ENCODE data around the gene ZIC4. TPM values are rescaled to one million over a fixed set of nuclear protein-coding genes. Genes with fewer than 3 reads are reported as not detected.

ZIC4 gene
- total RNA-seq, 1 donor from 2014 or later, result not detected

- no peak overlapping the region for H3K27ac Mint-ChIP-seq
- H3K9me3 Mint-ChIP-seq, result no peaks in the 10 kb centered on the region
- no peak for DNase-seq (ENCODE audit: low spot score in 2 of 2, unreplicated experiment in 2 of 2)
- no peak overlapping the region for H3K4me3 Mint-ChIP-seq
- TF ChIP-seq CTCF (IDR thresholded peaks at IDR 0.05; ENCODE audit: unreplicated experiment), result no peak
- H3K4me1 Mint-ChIP-seq, result peaks cover under 1% of the 10 kb centered on the region
- H3K27me3 Mint-ChIP-seq (ENCODE audit: low read depth), result peaks cover 100% of the 10 kb centered on the region
- H3K36me3 Mint-ChIP-seq, result no peaks in the 10 kb centered on the region
Observed at GRCh38 chr3:147403511-147403910, 2.8 kb downstream of the ZIC4 start.

GRCh38 chr3:147402159-147402558 lies 4.2 kb downstream of the ZIC4 start:
- TF ChIP-seq CTCF (IDR thresholded peaks at IDR 0.05; ENCODE audit: unreplicated experiment), result no peak
- peaks cover 5% of the 10 kb centered on the region for H3K4me1 Mint-ChIP-seq
- peaks cover 100% of the 10 kb centered on the region for H3K27me3 Mint-ChIP-seq (ENCODE audit: low read depth)
- H3K9me3 Mint-ChIP-seq, result no peaks in the 10 kb centered on the region
- no peaks in the 10 kb centered on the region for H3K36me3 Mint-ChIP-seq
- no peak for DNase-seq (ENCODE audit: low spot score in 2 of 2, unreplicated experiment in 2 of 2)
- H3K27ac Mint-ChIP-seq, result no peak overlapping the region
- no peak overlapping the region for H3K4me3 Mint-ChIP-seq

- Mint-ChIP-seq H3K4me3 (no peak overlapping the region), H3K27me3 (ENCODE audit: low read depth) (peaks cover 100% of the 10 kb centered on the region), H3K4me1 (peaks cover 7% of the 10 kb centered on the region), H3K36me3 (no peaks in the 10 kb centered on the region), H3K9me3 (no peaks in the 10 kb centered on the region), H3K27ac (no peak overlapping the region)
- no peak for TF ChIP-seq CTCF (IDR thresholded peaks at IDR 0.05; ENCODE audit: unreplicated experiment)
- no peak for DNase-seq (ENCODE audit: low spot score in 2 of 2, unreplicated experiment in 2 of 2)
Observed at GRCh38 chr3:147401421-147401820, 4.9 kb downstream of the ZIC4 start.

- H3K27ac Mint-ChIP-seq, result no peak overlapping the region
- no peak for DNase-seq (ENCODE audit: low spot score in 2 of 2, unreplicated experiment in 2 of 2)
- no peaks in the 10 kb centered on the region for H3K9me3 Mint-ChIP-seq
- no peak for TF ChIP-seq CTCF (IDR thresholded peaks at IDR 0.05; ENCODE audit: unreplicated experiment)
- no peak overlapping the region for H3K4me3 Mint-ChIP-seq
- H3K36me3 Mint-ChIP-seq, result no peaks in the 10 kb centered on the region
- H3K4me1 Mint-ChIP-seq, result peaks cover 7% of the 10 kb centered on the region
- H3K27me3 Mint-ChIP-seq (ENCODE audit: low read depth), result peaks cover 100% of the 10 kb centered on the region
Observed at GRCh38 chr3:147400999-147401398, 5.3 kb downstream of the ZIC4 start.

- H3K4me3 Mint-ChIP-seq, result no peak overlapping the region
- no peaks in the 10 kb centered on the region for H3K9me3 Mint-ChIP-seq
- TF ChIP-seq CTCF (IDR thresholded peaks at IDR 0.05; ENCODE audit: unreplicated experiment), result no peak
- peaks cover 100% of the 10 kb centered on the region for H3K27me3 Mint-ChIP-seq (ENCODE audit: low read depth)
- H3K4me1 Mint-ChIP-seq, result peaks cover 7% of the 10 kb centered on the region
- no peaks in the 10 kb centered on the region for H3K36me3 Mint-ChIP-seq
- H3K27ac Mint-ChIP-seq, result no peak overlapping the region
- DNase-seq (ENCODE audit: low spot score in 2 of 2, unreplicated experiment in 2 of 2), result no peak
Observed at GRCh38 chr3:147400111-147400510, 6.2 kb downstream of the ZIC4 start.
